ENCODE measurements around the gene TENT4A. TPM values are rescaled to one million over a fixed set of nuclear protein-coding genes. Genes with fewer than 3 reads are reported as not detected.

Gene TENT4A
- total RNA-seq, 1 experiment from 2014 or later, result 29.2 TPM

- TF ChIP-seq USF1 (CRISPR knock-in tag; IDR thresholded peaks at IDR 0.05) (peak; percentile 77), CBFB (CRISPR knock-in tag; IDR thresholded peaks at IDR 0.05; ENCODE audit: low read depth) (no peak), ELF4 (CRISPR knock-in tag; IDR thresholded peaks at IDR 0.05; ENCODE audit: low read depth) (peak; percentile 50; the same call in 1 of the 2 replicates), ZBTB43 (CRISPR knock-in tag; IDR thresholded peaks at IDR 0.05) (0 out of 2 replicates have a peak, but pooled peaks have one; percentile 26), ATF2 (CRISPR knock-in tag; IDR thresholded peaks at IDR 0.05; ENCODE audit: borderline replicate concordance, low read depth) (no peak), NFE2L1 (CRISPR knock-in tag; IDR thresholded peaks at IDR 0.05) (0 out of 2 replicates have a peak, but pooled peaks have one; percentile 34), SMAD3 (CRISPR knock-in tag; IDR thresholded peaks at IDR 0.05; ENCODE audit: borderline replicate concordance) (peak; percentile 44; the same call in 1 of the 2 replicates), ZBTB21 (CRISPR knock-in tag; IDR thresholded peaks at IDR 0.05; ENCODE audit: borderline replicate concordance) (peak; percentile 41; the same call in 1 of the 2 replicates), FOXP1 (CRISPR knock-in tag; IDR thresholded peaks at IDR 0.05; ENCODE audit: borderline replicate concordance) (peak; percentile 57; the same call in 1 of the 2 replicates), MAX (CRISPR knock-in tag; IDR thresholded peaks at IDR 0.05) (peak; percentile 93)
These were observed 507 bp upstream of the TENT4A start (continued) for GRCh38 chr5:6712577-6713273.

GRCh38 chr5:6714226-6715041 lies 1.2 kb downstream of the TENT4A start:
- peaks cover 16% of the 10 kb centered on the region for H3K27me3 Mint-ChIP-seq (ENCODE audit: low read depth)
- no peak for DNase-seq (ENCODE audit: low spot score)
- H3K4me1 Mint-ChIP-seq, result peaks cover 51% of the 10 kb centered on the region
- POLR2A ChIA-PET, result no interaction called here
- peaks cover 5% of the 10 kb centered on the region; the same call in 1 of the 2 replicates for H3K36me3 Mint-ChIP-seq
- H3K9me3 Mint-ChIP-seq, result no peaks in the 10 kb centered on the region
- H3K4me3 Mint-ChIP-seq, result peak overlapping the region; percentile 82
- CTCF ChIA-PET, result no interaction called here
- TF ChIP-seq USF1 (CRISPR knock-in tag; IDR thresholded peaks at IDR 0.05) (no peak), TEAD4 (CRISPR knock-in tag; IDR thresholded peaks at IDR 0.05) (no peak), USF2 (CRISPR knock-in tag; IDR thresholded peaks at IDR 0.05) (no peak), ATF1 (CRISPR knock-in tag; IDR thresholded peaks at IDR 0.05) (no peak), ZNF396 (CRISPR knock-in tag; IDR thresholded peaks at IDR 0.05; ENCODE audit: borderline replicate concordance) (no peak), PREB (CRISPR knock-in tag; IDR thresholded peaks at IDR 0.05; ENCODE audit: borderline replicate concordance) (no peak), IRF2 (CRISPR knock-in tag; IDR thresholded peaks at IDR 0.05; ENCODE audit: borderline replicate concordance, low read depth) (no peak), FOXP1 (CRISPR knock-in tag; IDR thresholded peaks at IDR 0.05; ENCODE audit: borderline replicate concordance) (0 out of 2 replicates have a peak, but pooled peaks have one; percentile 27)
- H3K27ac Mint-ChIP-seq, result no peak overlapping the region
- ATAC-seq, result no peak

Data from WTC11 (cell line).